Ascending aorta (tissue), 2 donors: ENCODE results near the gene VOPP1. TPM values are rescaled to one million over a fixed set of nuclear protein-coding genes. Genes with fewer than 3 reads are reported as not detected.

Source experiments
- DNase-seq, 2 donors: peaks; one replicate each; pipeline ENCODE4 v3.0.0-alpha.2; 2019; ENCODE audit warnings: low spot score in 2 of 2
- H3K27ac ChIP-seq, 2 donors: fragments of 200-600 bp; sonication (generic); one replicate each; pipeline ENCODE4 v1.5.1; 2016 to 2017; ENCODE audit warnings: mild to moderate bottlenecking in 1 of 2
- H3K27me3 ChIP-seq: fragments of 200-600 bp; sonication (generic); one replicate; pipeline ENCODE4 v1.5.1; 2017
- H3K36me3 ChIP-seq, 2 donors: fragments of 200-600 bp; sonication (generic); one replicate each; pipeline ENCODE4 v1.5.1; 2016
- H3K4me1 ChIP-seq, 2 donors: fragments of 200-600 bp; sonication (generic); one replicate each; pipeline ENCODE4 v1.5.1; 2016 to 2017; ENCODE audit warnings: mild to moderate bottlenecking in 1 of 2
- H3K4me3 ChIP-seq, 2 donors: fragments of 200-600 bp; sonication (generic); one replicate each; pipeline ENCODE4 v1.5.1; 2016 to 2017; ENCODE audit warnings: mild to moderate bottlenecking in 1 of 2
- H3K9me3 ChIP-seq, 2 donors: fragments of 200-600 bp; sonication (generic); one replicate each; pipeline ENCODE4 v1.5.1; 2016
- intact Hi-C: fragments of 100-400 bp; cut with DNase I; formaldehyde crosslinking; loops from one replicate; pipeline ENCODE4 v1.15.1; 2023
- total RNA-seq: library from RNA; depleted of rRNA; stranded (reverse); fragments of >200 nt; gene quantifications from one replicate; pipeline ENCODE4 v1.1.0, GENCODE V29; 2016
- TF ChIP-seq, protein P1 (sequence below), 3 experiments: fragments of 200-600 bp in 2 of 3; fragments of 450-650 bp in 1 of 3; sonication (generic) in 2 of 3; IDR thresholded peaks; one replicate each; pipeline ENCODE4 v1.5.1; 2016 to 2019; ENCODE audit warnings: antibody characterized with exemption in 3 of 3, mild to moderate bottlenecking in 1 of 3, moderate library complexity in 1 of 3

Gene VOPP1
- total RNA-seq, 1 donor from 2014 or later: 78.8 TPM

DNA sequence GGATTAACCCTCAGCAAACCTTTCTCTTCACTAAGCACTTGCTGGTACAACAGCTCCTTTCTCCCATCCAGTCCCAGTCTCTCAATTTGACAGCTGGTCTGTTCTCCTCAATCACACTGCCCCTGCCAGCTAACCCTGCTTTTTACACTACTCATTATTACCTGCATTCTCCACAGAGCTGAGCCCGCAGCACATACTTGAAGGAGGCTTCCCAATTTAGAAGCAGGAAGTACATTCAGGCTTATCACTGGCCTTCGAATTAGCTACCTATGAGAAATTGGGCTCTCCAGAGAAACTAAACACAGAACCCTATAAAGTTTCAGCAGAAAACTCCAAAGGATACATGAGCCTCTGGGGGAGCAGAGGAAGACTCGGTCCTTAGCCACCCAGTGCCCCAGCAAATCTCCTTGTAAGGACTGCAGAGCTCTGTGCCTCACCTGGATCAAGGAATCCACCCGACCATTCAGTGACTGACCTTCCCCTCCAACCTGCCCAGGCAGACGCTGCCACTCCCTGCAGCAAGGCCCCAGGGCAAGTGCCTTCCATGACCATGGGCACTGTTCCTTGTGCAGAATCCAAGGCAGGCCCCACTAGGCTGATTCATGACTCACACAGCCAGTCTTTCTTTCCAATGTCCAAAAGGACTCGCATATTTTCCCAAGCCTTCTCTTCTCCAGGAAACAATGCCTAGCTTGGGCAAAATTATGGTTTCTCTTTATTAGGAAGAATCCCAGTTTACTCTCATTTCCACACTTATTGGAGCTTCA is 68.0 kb downstream of the VOPP1 start:
- TF ChIP-seq, protein P1, sequence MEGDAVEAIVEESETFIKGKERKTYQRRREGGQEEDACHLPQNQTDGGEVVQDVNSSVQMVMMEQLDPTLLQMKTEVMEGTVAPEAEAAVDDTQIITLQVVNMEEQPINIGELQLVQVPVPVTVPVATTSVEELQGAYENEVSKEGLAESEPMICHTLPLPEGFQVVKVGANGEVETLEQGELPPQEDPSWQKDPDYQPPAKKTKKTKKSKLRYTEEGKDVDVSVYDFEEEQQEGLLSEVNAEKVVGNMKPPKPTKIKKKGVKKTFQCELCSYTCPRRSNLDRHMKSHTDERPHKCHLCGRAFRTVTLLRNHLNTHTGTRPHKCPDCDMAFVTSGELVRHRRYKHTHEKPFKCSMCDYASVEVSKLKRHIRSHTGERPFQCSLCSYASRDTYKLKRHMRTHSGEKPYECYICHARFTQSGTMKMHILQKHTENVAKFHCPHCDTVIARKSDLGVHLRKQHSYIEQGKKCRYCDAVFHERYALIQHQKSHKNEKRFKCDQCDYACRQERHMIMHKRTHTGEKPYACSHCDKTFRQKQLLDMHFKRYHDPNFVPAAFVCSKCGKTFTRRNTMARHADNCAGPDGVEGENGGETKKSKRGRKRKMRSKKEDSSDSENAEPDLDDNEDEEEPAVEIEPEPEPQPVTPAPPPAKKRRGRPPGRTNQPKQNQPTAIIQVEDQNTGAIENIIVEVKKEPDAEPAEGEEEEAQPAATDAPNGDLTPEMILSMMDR (IDR thresholded peaks at IDR 0.05): no peak
- H3K27me3 ChIP-seq: no peaks in the 10 kb centered on the region
- H3K4me1 ChIP-seq: peaks cover 0 to 12% of the 10 kb centered on the region in 2 donors
- H3K36me3 ChIP-seq: peaks cover 2 to 8% of the 10 kb centered on the region in 2 donors
- no peaks in the 10 kb centered on the region for H3K9me3 ChIP-seq
- H3K27ac ChIP-seq: no peak overlapping the region
- intact Hi-C loops: no loop called here
- no peak for DNase-seq
- H3K4me3 ChIP-seq: no peak overlapping the region

DNA sequence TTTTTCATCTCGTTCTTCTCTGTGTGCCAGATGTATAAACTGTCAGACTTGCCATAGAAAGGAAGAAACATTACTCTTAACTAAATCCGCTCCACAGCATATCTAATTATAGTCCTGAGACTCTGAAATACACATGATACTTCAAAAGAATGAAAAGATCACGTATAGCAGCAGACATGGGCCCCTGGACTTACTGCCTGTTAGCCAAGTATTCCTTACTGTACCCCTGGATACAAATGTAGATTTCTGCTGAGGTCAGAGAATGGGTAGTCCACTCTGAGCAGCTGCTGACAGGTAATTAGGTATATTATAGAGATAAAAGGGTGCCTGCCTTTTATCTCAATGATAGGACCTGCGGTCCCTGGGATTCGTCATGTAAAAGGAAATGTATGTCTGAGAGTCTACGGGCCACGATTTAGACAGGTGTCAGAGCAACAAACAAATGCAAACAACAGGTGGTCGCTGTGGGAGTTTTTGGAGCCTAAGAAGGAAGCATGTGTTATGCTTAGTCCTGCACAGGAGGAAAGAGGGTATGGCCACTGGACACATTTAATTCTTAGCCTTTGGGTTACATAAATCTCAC is 69.4 kb downstream of the VOPP1 start:
- intact Hi-C loops: no loop called here
- no peak overlapping the region for H3K4me3 ChIP-seq
- no peak for DNase-seq
- peaks cover 2 to 8% of the 10 kb centered on the region in 2 donors for H3K36me3 ChIP-seq
- no peak overlapping the region for H3K27ac ChIP-seq
- H3K4me1 ChIP-seq: peaks cover 0 to 12% of the 10 kb centered on the region in 2 donors
- H3K9me3 ChIP-seq: no peaks in the 10 kb centered on the region
- no peaks in the 10 kb centered on the region for H3K27me3 ChIP-seq
- TF ChIP-seq, protein P1 (IDR thresholded peaks at IDR 0.05): no peak

DNA sequence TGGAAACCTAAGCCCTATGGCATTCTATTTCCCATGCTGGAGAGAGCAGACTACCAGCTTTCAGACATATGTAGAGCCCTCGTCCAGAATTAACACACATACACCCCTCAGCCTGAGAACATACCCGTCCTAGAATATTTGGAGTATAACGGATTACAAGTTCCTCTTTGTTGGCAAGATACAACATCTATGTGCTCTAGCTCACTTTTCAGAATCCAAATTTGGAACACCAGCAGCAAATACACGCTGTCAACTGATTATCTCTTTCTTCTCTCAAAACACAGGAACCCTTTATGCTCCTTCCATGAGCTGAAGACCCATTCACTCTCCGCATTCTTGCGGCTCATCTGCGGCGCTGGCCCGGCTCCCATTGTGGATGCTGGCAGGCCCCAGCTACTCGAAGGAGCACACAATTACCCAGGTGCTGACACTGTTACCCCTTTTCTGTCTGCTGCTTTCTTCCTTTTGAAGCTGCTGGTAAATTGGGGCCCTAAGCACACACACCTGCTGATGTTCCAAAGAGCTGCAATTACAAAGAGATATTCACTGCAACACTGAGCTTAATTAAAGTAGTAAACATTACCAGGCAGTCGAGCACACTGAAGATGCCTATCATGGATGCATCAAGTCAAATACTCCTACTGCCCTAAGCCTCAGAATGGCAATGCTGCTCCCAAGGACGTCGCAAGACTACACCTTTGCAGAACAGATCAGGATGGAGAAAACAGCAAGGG is 70.0 kb downstream of the VOPP1 start:
- H3K27me3 ChIP-seq: no peaks in the 10 kb centered on the region
- no peak overlapping the region for H3K4me3 ChIP-seq
- H3K27ac ChIP-seq: no peak overlapping the region
- H3K36me3 ChIP-seq: peaks cover 2 to 14% of the 10 kb centered on the region in 2 donors
- no peak for DNase-seq
- H3K9me3 ChIP-seq: no peaks in the 10 kb centered on the region
- TF ChIP-seq, protein P1 (IDR thresholded peaks at IDR 0.05): no peak
- peaks cover 0 to 12% of the 10 kb centered on the region in 2 donors for H3K4me1 ChIP-seq
- intact Hi-C loops: no loop called here

DNA sequence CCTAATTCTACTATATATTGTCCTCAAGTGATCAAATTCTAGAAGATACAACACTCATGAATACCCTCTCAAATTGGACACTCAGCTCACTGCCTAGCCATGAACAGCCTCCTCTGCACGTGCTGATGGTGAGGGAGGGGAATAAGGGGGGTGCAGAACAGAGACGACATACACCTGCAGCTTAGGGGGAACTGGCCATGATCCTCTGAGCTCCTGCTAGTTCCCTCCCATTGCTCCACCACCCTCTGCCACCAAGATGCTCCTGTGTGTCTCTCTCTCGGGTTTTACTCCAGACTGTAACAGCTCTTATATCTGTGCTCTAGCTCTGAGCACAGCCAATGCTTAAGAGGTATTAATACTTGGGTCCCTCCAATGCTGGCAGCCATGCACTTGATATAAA is 70.7 kb downstream of the VOPP1 start:
- Histone ChIP-seq H3K27ac (no peak overlapping the region), H3K27me3 (no peaks in the 10 kb centered on the region), H3K36me3 (peaks cover 5 to 19% of the 10 kb centered on the region in 2 donors), H3K4me3 (no peak overlapping the region), H3K9me3 (no peaks in the 10 kb centered on the region), H3K4me1 (peaks cover 0 to 12% of the 10 kb centered on the region in 2 donors)
- intact Hi-C loops: no loop called here
- no peak for DNase-seq
- TF ChIP-seq, protein P1 (IDR thresholded peaks at IDR 0.05): no peak

DNA sequence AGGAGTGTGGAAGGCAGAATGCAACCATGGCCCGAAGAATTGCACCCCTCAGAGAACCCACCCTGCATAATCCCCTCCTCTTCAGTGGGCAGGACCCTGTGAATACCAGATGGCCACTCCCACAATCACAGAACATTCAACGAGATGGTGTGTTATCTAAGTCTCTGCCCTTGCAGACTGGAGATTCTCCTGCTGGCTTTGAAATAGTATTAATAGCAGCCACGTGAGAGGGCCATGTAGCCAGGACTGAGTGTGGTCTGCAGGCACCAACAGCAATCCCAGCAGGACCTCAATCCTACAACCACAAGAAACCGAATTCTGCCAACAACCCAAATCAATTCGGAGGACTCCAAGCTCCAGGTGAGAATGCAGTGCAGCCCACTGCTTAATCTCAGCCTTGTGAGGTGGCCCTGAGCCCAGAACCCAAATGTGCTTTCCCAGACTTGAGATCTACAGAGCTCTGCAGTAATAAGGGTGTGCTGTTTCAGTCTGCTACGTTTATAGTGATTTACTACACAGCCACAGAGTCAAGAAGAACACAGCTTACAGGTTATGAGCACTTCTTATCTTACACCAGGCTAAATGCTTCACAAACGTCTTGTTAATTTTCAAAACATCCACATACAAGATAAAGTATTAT is 72.1 kb downstream of the VOPP1 start:
- intact Hi-C loops: no loop called here
- Histone ChIP-seq H3K4me3 (no peak overlapping the region), H3K9me3 (no peaks in the 10 kb centered on the region), H3K27me3 (no peaks in the 10 kb centered on the region), H3K4me1 (peaks cover 0 to 8% of the 10 kb centered on the region in 2 donors), H3K36me3 (peaks cover 8 to 32% of the 10 kb centered on the region in 2 donors), H3K27ac (no peak overlapping the region)
- no peak for DNase-seq
- TF ChIP-seq, protein P1 (IDR thresholded peaks at IDR 0.05): no peak
